EL (cell line): ENCODE data around the gene OR10X1.

Experiments used
- DNase-seq: peaks from one replicate; pipeline ENCODE4 v3.0.0-alpha.2; 2016

OR10X1 gene, protein sequence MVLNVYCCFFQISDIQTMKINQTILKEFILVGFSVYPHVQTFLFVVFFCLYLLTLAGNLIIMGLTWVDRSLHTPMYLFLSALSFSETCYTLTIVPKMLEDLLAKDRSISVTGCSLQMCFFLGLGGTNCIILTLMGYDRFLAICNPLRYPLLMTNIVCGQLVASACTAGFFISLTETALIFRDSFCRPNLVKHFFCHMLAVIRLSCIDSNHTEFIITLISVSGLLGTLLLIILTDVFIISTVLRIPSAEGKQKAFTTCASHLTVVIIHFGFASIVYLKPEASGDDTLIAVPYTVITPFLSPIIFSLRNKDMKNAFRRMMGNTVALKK

DNA sequence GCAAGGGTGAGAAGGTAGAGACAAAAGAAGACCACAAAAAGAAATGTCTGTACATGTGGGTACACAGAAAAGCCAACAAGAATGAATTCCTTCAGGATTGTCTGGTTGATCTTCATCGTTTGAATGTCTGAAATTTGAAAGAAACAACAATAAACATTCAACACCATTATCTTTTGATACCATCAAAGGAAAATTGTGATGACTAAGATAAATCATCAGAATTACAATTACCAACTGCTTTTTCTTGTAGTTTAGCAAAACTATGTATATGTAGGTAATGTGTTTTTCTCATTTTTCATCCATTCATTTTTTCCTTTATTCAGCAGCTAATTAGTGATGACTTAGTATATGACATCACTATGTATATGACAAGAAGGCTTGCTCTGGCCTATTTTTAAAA lies at the start of gene OR10X1:
OR10X1 (minus strand) TSS at position 167 of the 400 bp plus-strand sequence; CDS start at position 167, 0 bp downstream.
- no peak for DNase-seq

DNA sequence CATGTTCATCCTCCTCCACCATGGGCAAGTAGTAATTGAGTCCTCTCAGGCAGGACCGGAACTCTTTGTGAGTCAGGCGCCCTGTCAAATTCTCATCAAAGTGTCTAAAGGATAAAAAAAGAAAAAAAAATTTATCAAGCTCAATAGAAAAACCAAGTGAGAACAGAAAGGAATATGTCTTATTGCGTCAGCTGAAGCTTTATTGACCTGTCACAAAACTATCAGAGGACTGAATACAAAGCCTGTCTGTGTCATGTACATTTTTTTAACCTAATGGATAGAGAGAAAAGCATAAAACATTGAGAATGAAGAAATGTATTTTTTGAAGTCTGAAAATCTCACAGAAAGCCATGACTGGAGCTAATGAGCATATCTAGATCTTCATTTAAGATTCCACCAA lies 34.1 kb upstream of the OR10X1 start:
- no peak for DNase-seq

DNA sequence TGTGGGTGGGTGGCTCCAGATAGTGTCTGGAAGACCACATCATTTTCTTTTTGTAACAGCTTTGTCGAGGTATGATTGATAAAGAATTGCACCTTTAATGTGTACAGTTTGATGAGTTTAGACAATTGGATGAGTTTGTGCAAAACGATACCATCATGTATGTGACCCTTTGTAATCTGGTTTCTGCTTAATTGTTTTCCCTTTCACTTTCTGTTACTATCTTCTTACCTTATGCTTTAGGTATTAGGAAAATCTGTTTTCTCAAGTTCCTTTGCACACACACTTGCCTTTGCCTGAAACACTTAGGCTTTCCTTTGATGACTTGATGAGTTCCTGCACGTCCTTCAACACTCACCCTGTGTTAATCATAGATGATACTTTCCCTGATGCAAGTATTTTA lies 32.2 kb upstream of the OR10X1 start:
- no peak for DNase-seq

DNA sequence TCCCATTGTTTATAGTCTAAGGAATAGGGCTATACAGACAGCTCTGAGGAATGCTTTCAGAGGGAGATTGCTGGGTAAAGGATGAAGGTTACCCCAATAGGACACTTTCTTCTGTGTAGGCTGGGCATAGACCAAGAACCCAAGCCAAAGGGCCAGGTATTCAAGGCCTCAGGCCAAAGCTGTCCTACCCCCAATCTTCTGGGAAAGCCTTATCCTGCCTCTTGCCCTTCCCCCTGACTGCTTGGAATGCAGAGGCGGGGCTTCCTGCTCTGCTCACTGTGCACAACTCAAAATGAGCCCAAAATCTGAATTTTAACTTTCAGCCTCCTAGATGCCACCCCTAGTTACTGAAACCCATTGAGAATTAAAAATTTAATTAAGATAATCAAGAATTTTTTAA lies 27.6 kb upstream of the OR10X1 start:
- DNase-seq, result no peak

DNA sequence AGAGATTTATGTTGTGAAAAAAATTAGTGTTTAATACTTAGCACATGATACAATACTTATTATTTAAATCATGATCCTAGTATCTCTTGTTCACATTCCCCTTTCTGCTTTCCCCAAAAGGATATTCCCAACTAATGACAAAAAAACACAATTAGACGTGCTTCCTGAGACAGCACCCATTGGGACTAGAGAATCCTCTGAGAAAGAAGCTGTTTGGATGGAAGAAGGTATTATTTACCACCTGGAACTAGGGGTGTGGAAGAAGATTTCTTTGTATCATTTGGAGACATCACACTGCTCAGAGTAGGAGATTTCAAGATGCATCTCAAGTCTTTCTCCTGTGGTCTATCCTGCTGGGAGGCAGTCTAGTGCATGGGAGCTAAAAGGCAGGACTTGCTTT lies 25.3 kb upstream of the OR10X1 start, which contains the start of gene OR10Z1:
OR10Z1 (plus strand) TSS at position 301 of the 400 bp plus-strand sequence. CDS start 1,171 bp downstream, outside the sequence.
- no peak for DNase-seq

DNA sequence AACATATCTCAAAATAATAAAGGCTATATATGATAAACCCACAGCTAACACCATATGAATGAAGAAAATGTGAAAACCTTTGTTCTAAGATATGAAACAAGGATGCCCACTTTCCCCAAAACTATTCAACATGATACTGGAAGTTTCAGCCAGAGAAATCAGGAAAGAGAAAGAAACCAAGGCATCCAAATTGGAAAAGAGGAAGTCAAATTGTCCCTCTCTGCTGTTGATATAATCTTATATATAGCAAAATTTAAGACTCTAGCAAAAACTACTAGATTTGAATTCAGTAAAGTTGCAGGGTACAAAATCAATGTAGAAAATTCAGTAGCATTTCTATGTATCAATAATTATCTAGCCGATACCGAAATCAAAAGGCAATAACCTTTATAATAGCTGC lies 21.0 kb upstream of the OR10X1 start:
- no peak for DNase-seq

DNA sequence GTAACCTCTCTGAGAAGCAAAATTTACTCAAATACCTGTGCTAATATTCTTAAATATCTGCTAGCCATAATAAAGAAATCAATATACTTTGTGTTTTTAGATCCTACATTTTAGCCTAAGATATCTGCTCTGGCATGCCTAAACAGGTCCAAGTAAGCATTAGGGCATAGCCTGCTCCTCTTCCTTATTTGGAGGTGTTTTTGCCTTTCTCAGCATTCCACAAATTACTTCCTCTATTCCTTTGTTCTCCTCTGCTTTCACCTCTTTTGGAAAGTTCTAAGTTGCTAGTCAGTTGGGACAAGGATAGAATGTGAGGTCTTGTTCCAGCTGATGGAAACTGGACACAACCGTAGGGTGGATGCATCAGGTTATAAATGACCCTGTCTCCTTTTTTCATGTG lies 7.2 kb upstream of the OR10X1 start:
- no peak for DNase-seq

DNA sequence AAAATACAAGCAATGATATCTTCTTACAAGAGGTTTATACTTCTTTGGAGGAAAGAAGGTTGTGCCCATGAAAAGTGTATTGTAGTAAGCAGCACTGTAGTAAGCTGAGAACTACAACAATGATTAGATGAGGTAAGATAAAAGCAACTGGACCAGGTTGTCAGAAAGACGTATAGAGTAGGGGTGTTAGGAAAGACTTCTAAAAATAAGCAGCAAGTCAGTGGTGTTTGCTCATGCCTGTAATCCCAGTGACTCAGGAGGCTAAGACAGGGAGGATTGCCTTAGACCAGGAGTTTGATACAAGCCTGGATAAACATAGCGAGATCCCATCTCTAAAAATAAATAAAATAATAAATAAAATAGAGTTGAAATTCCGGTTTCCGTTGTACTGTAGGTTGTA lies 4.3 kb upstream of the OR10X1 start:
- no peak for DNase-seq

DNA sequence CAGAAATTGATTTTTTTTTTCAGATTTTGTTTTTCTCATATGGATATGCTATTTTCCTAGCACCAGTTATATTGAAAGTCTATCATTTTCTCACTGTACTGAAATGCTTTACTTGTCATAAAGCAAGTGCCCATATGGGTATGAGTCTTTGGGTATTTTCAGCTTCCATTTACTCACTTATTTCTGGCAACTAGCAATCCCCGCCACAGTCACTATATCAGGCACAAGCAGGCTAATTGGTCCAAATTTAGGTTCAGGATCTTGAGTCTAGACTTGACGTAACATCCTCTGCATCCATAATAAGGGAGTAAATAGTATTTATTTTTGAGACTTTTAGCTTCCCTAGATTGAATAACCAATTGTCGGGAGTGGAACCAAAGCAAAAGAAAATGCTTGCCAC lies 2.1 kb downstream of the OR10X1 start:
- DNase-seq, result no peak

DNA sequence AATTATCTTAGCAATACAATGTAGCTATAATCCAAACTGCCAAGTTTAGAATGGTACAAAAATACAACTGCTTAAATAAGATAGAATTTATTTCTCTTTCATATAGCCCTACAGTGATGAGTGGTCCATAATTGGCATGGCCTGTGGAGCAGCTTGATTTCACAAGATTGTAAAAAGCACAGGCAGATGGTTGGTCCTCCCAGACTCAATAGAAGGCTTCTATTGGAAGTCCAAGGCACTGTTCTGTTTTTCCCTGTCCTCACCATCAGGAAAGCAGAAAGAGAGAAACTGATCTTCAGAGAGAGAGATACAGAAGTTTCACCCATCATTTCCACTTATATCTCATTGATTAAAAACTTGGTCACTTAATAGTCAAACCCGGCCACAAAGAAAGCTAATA lies 7.5 kb downstream of the OR10X1 start:
- DNase-seq, result no peak

DNA sequence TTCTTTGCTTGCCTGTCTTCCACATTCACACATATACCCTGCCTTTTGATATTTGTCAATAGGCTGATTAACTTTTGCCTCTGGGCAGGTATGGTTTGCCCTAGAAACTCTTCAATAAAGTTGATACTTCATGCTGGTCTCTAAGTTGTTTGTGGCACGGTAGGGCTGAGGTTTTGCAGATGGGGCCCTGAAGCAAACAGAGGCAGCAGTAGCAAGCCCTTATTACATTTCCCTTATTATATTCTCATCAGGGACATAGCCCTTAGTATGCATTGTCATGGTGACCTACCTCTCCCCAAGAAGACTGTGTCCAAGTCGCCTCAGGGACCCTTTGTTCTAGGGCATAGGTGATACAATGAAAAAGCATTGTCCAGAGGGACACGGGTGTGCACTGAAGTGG lies 9.2 kb downstream of the OR10X1 start, which contains the start of gene OR6P1:
OR6P1 (minus strand) TSS at position 101 of the 400 bp plus-strand sequence. CDS start 6,976 bp downstream, outside the sequence.
- no peak for DNase-seq

DNA sequence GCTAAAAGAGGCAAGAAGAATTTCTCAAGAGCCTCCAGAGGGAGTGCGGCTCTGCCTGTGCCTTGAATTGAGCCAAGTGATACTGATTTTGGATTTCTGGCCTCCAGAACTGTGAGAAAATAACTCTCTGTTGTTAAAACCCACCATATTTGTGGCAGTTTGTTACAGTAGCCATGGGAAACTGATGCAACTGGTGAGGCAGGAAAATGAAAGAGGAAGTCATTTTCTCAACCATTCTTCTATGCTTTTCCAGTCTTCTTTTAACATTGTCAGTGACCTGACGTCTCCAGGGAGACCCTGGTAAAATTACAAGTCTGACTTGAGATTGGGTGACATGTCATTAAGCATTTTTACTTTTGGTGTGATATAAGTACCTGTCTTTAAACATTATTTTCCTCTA lies 15.1 kb downstream of the OR10X1 start:
- no peak for DNase-seq

DNA sequence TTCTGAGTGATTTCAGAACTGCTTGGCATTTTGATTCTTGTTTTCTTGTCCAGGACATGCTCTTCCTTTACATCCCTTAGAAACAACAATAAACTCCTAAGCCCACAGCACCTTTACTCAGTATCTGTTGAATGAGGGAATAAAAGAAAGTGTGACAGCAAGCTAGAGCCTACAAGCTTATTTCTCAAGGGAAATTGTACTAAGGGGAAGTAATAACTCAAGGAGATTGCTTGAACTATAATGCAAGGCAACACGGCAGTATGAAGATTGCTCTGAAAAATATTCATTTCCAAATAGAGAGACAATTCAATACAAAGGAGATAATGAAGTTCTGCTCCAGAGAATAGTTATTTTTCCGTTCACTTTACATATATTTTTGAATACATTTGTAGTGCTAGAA lies 15.8 kb downstream of the OR10X1 start:
- DNase-seq, result no peak

DNA sequence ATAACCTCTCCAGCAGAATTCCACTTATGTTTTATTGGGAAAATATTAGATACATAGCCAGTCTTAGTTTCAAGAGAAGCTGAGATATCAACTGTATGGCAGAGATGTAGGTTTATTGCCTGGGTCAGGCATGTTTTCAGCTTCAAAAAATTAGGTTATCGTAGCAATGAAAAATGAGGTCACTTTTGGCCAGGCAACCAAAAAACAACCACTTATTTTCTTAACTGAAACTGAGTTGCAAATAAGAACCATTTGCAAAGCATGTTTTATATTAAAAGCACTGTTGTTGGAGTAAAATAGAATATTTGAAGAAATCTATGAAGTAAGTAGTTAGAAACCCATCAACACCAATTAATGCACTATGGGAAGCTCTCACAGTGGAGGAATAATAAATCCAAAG lies 20.0 kb downstream of the OR10X1 start:
- no peak for DNase-seq

DNA sequence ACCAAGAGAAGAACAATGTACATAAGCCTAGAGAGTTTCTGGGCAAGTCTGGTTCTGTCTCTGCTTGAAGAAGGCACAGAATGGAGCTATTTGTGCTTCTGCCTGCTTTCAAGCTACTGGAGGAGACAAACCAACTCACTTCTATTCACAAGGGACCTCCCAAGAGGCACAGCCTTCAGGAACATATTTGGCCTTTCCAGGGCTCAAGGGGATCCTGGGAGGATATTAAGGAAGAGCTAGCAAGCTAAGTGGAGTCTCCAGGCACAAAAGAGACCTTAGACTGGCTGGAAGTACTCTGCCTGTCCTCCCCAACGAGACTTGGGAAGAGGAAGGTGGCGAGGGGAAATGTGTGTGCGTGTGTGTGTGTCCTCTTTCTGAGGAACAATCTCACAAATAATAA lies 25.3 kb downstream of the OR10X1 start, which contains the start of gene OR6Y1:
OR6Y1 (minus strand) TSS at position 54 of the 400 bp plus-strand sequence. CDS start 6,300 bp downstream, outside the sequence.
- DNase-seq, result no peak

DNA sequence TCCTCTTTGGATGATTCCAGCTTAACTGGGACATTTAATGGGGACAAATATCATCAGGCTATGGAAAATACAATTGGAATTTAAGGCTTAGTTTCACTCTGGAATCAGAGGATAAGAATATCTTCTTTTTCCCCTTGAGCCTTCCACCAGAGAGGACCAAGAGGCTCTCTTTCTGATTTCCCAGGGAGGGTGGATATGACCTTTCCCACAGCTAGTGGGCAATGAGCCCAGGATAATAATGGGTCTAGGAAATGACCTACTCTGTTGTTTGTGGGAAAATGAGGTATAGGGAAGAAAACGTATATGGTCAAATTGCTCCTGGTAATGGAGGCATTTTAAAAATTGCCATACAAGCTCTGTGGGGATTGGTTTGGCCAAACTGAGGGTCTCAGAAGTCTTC lies 27.4 kb downstream of the OR10X1 start:
- DNase-seq, result no peak

DNA sequence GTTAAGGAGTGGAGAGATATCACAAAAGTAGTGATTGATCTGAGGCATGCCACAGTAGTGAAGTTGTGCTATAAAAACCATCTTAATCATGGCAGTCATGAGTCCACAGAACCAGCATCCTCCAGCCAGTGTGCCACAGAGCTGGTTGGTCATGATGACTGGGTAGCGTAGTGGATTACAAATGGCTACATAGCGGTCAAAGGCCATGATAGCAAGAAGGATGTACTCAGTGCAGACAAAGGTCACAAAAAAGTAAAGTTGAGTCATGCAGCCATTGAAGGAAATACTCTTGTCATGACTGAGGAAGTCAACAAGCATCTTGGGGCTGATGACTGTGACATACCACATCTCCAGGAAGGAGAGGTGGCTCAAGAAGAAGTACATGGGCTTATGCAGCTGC lies 32.2 kb downstream of the OR10X1 start:
- no peak for DNase-seq

DNA sequence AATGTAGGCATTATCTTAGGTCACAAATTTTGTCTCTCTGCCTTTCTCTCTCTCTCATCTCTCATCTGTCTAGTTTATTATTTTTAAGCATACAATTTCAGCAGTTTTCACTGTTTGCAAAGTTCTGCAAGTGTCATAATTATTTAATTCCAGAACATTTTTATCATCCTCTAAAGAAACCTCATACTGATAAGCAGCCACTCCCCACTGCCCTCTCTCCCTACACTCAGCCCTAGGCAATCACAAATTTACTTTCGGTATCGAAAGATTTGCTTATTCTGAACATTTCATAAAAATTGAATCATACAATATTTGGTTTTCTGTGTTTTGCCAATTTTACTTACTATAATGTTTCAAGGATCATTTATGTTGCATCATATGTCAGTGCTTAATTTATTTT lies 42.1 kb downstream of the OR10X1 start:
- DNase-seq, result no peak

DNA sequence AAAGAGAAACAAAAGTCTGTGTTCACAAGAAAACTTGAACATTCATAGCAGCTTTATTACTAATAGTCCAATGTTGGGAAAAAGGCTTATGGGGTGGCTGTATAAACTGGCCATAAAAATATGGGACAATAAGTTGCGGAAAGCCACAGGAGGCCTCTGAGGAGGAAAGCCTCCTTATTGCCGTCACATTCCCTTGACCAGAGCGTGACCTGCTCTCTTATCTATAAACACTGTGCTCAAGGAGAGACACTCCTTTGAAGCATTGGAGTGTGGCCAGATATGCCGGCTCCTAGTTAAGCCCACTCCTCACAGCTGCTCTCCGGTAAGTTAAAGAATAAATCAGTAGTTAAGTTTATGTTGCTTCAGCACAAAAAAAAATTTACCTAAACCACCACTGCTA lies 45.2 kb downstream of the OR10X1 start:
- no peak for DNase-seq
